NCI-H510A treated with DMSO at 0.1 percent for 48 hours (cell line): ENCODE data around the gene MPST.

Source experiments
- DNase-seq: peaks from one replicate; lab custom pipeline; 2025; lab: John Stamatoyannopoulos, UW

The MPST gene

GRCh38 chr22:37079158-37079557 is 59.6 kb downstream of the MPST start:
- DNase-seq = no peak
